Hepatocyte (in vitro differentiated cells): ENCODE results near the gene FADS1.

ENCODE experiments used
- EZH2 ChIP-seq: fragments of 200-600 bp; sonication (generic); IDR thresholded peaks from 2 replicates; pipeline ENCODE4 v1.6.1; 2016; ENCODE audit warnings: antibody characterized with exemption, mild to moderate bottlenecking, borderline replicate concordance
- EZH2phosphoT487 ChIP-seq: fragments of 200-600 bp; sonication (generic); IDR thresholded peaks from one replicate; pipeline ENCODE4 v1.6.1; 2018; ENCODE audit warnings: antibody characterized with exemption, mild to moderate bottlenecking, low read depth, moderate library complexity; ENCODE audit not compliant: unreplicated experiment, severe bottlenecking
- TF ChIP-seq, protein P1 (sequence below): fragments of 200-600 bp; sonication (generic); IDR thresholded peaks from 2 replicates; pipeline ENCODE4 v1.5.1; 2016; ENCODE audit warnings: antibody characterized with exemption, mild to moderate bottlenecking; ENCODE audit not compliant: poor library complexity

GRCh38 chr11:61775606-61776554, 40.9 kb downstream of the FADS1 start:
- TF ChIP-seq, protein P1, sequence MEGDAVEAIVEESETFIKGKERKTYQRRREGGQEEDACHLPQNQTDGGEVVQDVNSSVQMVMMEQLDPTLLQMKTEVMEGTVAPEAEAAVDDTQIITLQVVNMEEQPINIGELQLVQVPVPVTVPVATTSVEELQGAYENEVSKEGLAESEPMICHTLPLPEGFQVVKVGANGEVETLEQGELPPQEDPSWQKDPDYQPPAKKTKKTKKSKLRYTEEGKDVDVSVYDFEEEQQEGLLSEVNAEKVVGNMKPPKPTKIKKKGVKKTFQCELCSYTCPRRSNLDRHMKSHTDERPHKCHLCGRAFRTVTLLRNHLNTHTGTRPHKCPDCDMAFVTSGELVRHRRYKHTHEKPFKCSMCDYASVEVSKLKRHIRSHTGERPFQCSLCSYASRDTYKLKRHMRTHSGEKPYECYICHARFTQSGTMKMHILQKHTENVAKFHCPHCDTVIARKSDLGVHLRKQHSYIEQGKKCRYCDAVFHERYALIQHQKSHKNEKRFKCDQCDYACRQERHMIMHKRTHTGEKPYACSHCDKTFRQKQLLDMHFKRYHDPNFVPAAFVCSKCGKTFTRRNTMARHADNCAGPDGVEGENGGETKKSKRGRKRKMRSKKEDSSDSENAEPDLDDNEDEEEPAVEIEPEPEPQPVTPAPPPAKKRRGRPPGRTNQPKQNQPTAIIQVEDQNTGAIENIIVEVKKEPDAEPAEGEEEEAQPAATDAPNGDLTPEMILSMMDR, result no peak
- no peak for TF ChIP-seq EZH2
- no peak for TF ChIP-seq EZH2phosphoT487
